B cell (primary cell): Measurements from ENCODE around the gene MYL12B. TPM values are rescaled to one million over a fixed set of nuclear protein-coding genes. Genes with fewer than 3 reads are reported as not detected.

ENCODE experiments used
- ATAC-seq: fragments of 200-7000 bp; cut with Tn5 transposase; one replicate; pipeline ENCODE4 v1.10.0; 2021; ENCODE audit warnings: low read depth, mild to moderate bottlenecking, moderate number of reproducible peaks, moderate library complexity
- CTCF ChIA-PET: fragments of 350-600 bp; sonication (Branson Sonifier 250); formaldehyde crosslinking; loops from one replicate; lab custom pipeline; 2021; ENCODE audit warnings: antibody characterized with exemption, inconsistent platforms; lab: Charles Lee
- POLR2A ChIA-PET: fragments of 350-600 bp; sonication (Branson Sonifier 250); formaldehyde crosslinking; loops from one replicate; lab custom pipeline; 2021; ENCODE audit warnings: antibody characterized with exemption; lab: Charles Lee
- DNase-seq: peaks from one replicate; pipeline ENCODE4 v3.0.0; 2013
- H2AFZ ChIP-seq: 2 replicates; pipeline ENCODE4 v1.6.1; 2012; ENCODE audit warnings: mild to moderate bottlenecking, low read depth, low read length; ENCODE audit not compliant: insufficient read depth, poor library complexity, severe bottlenecking
- H3K27ac ChIP-seq, 2 donors: 1 replicate in 1 of 2; 2 replicates in 1 of 2; pipeline ENCODE4 v1.5.1; 2012 to 2013; ENCODE audit warnings: low read length in 2 of 2, mild to moderate bottlenecking in 2 of 2, moderate library complexity in 1 of 2
- H3K27me3 ChIP-seq, 4 experiments: fragments of 200-600 bp in 1 of 4; sonication (generic) in 1 of 4; replicated peaks in 1 of 4; 1 replicate in 2 of 4; 2 replicates in 2 of 4; pipeline versions ENCODE4 v1.6.1 to v1.7.0; 2013 to 2016; ENCODE audit warnings: low read length in 3 of 4, mild to moderate bottlenecking in 2 of 4, mixed read lengths in 1 of 4, moderate library complexity in 1 of 4; ENCODE audit not compliant: insufficient read depth in 4 of 4, control insufficient read depth in 3 of 4; ENCODE audit errors: control extremely low read depth in 1 of 4
- H3K36me3 ChIP-seq, 2 experiments: replicated peaks in 1 of 2; 1 replicate in 1 of 2; 2 replicates in 1 of 2; pipeline versions ENCODE4 v1.6.1 to v1.7.1; 2013; ENCODE audit warnings: low read length in 1 of 2; ENCODE audit not compliant: insufficient read depth in 2 of 2, control insufficient read depth in 1 of 2; ENCODE audit errors: control extremely low read depth in 1 of 2, extremely low read depth in 1 of 2
- H3K4me1 ChIP-seq, 2 donors: fragments of 200-600 bp in 1 of 2; sonication (generic) in 1 of 2; 1 replicate in 1 of 2; 2 replicates in 1 of 2; pipeline versions ENCODE4 v1.5.1 to v1.6.1; 2013 to 2017; ENCODE audit warnings: low read length in 2 of 2; ENCODE audit not compliant: control insufficient read depth in 2 of 2, insufficient read depth in 2 of 2
- H3K4me2 ChIP-seq: replicated peaks from 2 replicates; pipeline ENCODE3; 2012; ENCODE audit warnings: mild to moderate bottlenecking, low read depth, low read length; ENCODE audit not compliant: poor library complexity, severe bottlenecking
- H3K4me3 ChIP-seq, 5 experiments: fragments of 200-600 bp in 1 of 5; sonication (generic) in 1 of 5; 1 replicate in 3 of 5; 2 replicates in 2 of 5; pipeline versions ENCODE4 v1.5.1 to v1.7.0; 2011 to 2016; ENCODE audit warnings: low read length in 4 of 5, mild to moderate bottlenecking in 4 of 5, low read depth in 2 of 5, control low read depth in 1 of 5, moderate library complexity in 1 of 5; ENCODE audit not compliant: insufficient read depth in 1 of 5; ENCODE audit errors: control extremely low read depth in 1 of 5, extremely low read depth in 1 of 5
- H3K79me2 ChIP-seq: fragments of 200-600 bp; sonication (generic); one replicate; pipeline ENCODE4 v1.6.0; 2016; ENCODE audit warnings: low read length; ENCODE audit not compliant: control insufficient read depth, insufficient read depth
- H3K9ac ChIP-seq: fragments of 200-600 bp; sonication (generic); 2 replicates; pipeline ENCODE4 v1.6.1; 2017; ENCODE audit warnings: mild to moderate bottlenecking, low read length, moderate library complexity
- H3K9me3 ChIP-seq, 3 donors: one replicate each; pipeline versions ENCODE4 v1.6.1 to v1.7.1; 2013; ENCODE audit warnings: low read length in 2 of 3; ENCODE audit not compliant: control insufficient read depth in 2 of 3, insufficient read depth in 1 of 3; ENCODE audit errors: control extremely low read depth in 1 of 3
- H4K20me1 ChIP-seq: 2 replicates; pipeline ENCODE4 v1.6.0; 2012; ENCODE audit warnings: mild to moderate bottlenecking, low read length; ENCODE audit not compliant: insufficient read depth, control insufficient read depth, poor library complexity, severe bottlenecking
- H3K27ac Mint-ChIP-seq: one replicate; pipeline ENCODE4 v1.8.0; 2021; ENCODE audit warnings: mixed read lengths
- H3K27me3 Mint-ChIP-seq: one replicate; pipeline ENCODE4 v1.8.0; 2021; ENCODE audit warnings: mixed read lengths
- H3K4me1 Mint-ChIP-seq: one replicate; pipeline ENCODE4 v1.8.0; 2021; ENCODE audit warnings: mixed read lengths
- H3K4me3 Mint-ChIP-seq: one replicate; pipeline ENCODE4 v1.8.0; 2021; ENCODE audit warnings: mixed read lengths
- H3K9me3 Mint-ChIP-seq: one replicate; pipeline ENCODE4 v1.8.0; 2022; ENCODE audit warnings: mixed read lengths; ENCODE audit not compliant: insufficient read depth
- EZH2 ChIP-seq: IDR thresholded peaks from 2 replicates; pipeline ENCODE4 v1.6.1; 2012; ENCODE audit warnings: borderline replicate concordance, low read depth, mild to moderate bottlenecking, moderate library complexity, low read length; ENCODE audit not compliant: insufficient read depth, poor library complexity, severe bottlenecking
- WGBS: methylation state at CpG from one replicate; pipeline ENCODE4 v1.1.5; 2013; ENCODE audit warnings: missing lambda C conversion rate; ENCODE audit not compliant: insufficient coverage; 5-methylcytosine and 5-hydroxymethylcytosine counted together
- intact Hi-C: fragments of 100-400 bp; cut with micrococcal nuclease; formaldehyde crosslinking; loops from one replicate; pipeline ENCODE4 v1.10.0; 2022
- polyA plus RNA-seq: library from polyadenylated mRNA; depleted of rRNA; stranded (reverse); fragments of >200 nt; gene quantifications from 2 replicates; pipeline ENCODE4 v1.2.3, GENCODE V29; 2012
- total RNA-seq, 2 donors: library from RNA; stranded (reverse); fragments of 120-200 nt in 1 of 2; gene quantifications; 1 replicate in 1 of 2; 2 replicates in 1 of 2; pipeline versions ENCODE4 v1.2.3 to v1.2.4, GENCODE V29; 2013 to 2022
- TF ChIP-seq, protein P1 (sequence below): fragments of 200-600 bp; IDR thresholded peaks from one replicate; pipeline ENCODE4 v1.8.0; 2022; ENCODE audit warnings: antibody characterized with exemption, mild to moderate bottlenecking

The MYL12B gene
- total and polyA plus RNA-seq, 2 donors (not counting 1 experiment from before 2014, with no cell fraction given), result 127 to 139 TPM

DNA sequence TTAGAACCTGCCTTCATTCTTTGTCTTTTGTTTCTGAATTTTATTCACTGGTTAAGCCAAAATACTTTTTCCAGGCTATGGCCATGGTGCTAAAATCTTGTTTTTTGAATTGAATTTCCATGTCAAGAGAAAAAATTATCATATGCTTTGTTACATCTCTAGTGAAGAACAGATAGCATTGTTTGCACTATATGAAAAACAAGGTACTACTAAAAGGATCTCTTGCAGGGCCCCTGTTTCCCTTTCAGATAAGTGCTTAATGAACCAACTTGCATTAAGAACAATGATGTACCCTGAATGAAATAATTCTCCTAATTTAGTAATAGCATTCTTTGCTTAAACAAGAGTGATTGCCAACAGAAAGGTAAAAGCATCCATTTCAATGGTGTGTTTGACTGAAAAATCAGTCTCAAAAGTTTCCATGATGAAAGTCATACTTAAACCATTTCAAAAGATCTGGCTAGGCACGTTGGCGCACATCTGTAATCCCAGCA is 4.3 kb upstream of the MYL12B start:
- Histone ChIP-seq H3K9me3 (no peaks in the 10 kb centered on the region), H2AFZ (no peak overlapping the region), H3K79me2 (peaks cover 87% of the 10 kb centered on the region), H3K36me3 (peaks cover 23 to 58% of the 10 kb centered on the region in 2 experiments), H3K4me2 (peak overlapping the region; percentile 47), H3K27ac (peak overlapping the region; percentile 52 to 81), H4K20me1 (peaks cover 20% of the 10 kb centered on the region), H3K4me3 (no peak overlapping the region), H3K27me3 (no peaks in the 10 kb centered on the region), H3K9ac (no peak overlapping the region), H3K4me1 (peaks cover 54 to 58% of the 10 kb centered on the region in 2 donors)
- no CpG with 5 or more reads among the region's 2 CpGs for WGBS
- Mint-ChIP-seq H3K4me1 (peaks cover 72% of the 10 kb centered on the region), H3K9me3 (no peaks in the 10 kb centered on the region), H3K27ac (peak overlapping the region; percentile 88), H3K4me3 (peak overlapping the region; percentile 39), H3K27me3 (no peaks in the 10 kb centered on the region)
- DNase-seq (no peak), ATAC-seq (no peak)
- intact Hi-C loops, result no loop called here
- POLR2A ChIA-PET, result interaction anchor here (2.6 kb wide), 1 partner anchor 11 kb away, joined by 15 read pairs; the partner anchor contains the start of gene MYL12A
- no peak for TF ChIP-seq EZH2
- TF ChIP-seq, protein P1, sequence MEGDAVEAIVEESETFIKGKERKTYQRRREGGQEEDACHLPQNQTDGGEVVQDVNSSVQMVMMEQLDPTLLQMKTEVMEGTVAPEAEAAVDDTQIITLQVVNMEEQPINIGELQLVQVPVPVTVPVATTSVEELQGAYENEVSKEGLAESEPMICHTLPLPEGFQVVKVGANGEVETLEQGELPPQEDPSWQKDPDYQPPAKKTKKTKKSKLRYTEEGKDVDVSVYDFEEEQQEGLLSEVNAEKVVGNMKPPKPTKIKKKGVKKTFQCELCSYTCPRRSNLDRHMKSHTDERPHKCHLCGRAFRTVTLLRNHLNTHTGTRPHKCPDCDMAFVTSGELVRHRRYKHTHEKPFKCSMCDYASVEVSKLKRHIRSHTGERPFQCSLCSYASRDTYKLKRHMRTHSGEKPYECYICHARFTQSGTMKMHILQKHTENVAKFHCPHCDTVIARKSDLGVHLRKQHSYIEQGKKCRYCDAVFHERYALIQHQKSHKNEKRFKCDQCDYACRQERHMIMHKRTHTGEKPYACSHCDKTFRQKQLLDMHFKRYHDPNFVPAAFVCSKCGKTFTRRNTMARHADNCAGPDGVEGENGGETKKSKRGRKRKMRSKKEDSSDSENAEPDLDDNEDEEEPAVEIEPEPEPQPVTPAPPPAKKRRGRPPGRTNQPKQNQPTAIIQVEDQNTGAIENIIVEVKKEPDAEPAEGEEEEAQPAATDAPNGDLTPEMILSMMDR, result no peak
- CTCF ChIA-PET, result interaction anchor here (2.0 to 3.9 kb wide), 3 partner anchors 9 to 408 kb away, joined by 7 to 23 read pairs (median 9); partner anchors contain the start of gene MYL12A

DNA sequence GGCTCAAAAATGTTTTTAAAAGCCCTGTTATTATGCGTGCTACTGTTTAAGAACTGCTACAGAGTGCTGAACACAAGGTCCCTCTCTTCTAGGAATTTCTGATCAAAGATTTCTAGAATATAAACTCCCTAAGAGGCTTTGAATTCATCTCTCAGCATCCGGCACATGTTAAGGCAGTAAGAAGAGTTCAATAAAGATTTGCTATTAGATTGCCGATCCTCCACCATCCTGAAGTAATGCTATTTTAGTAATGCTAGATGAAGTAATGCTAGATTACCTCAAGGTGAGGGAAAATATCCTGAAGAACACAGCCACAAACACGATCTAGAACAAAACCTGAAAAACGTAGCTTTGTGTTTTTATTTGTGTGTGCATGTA is 949 bp upstream of the MYL12B start:
- H3K4me3 Mint-ChIP-seq, result peak overlapping the region; percentile 88
- Histone ChIP-seq H3K9ac (peak overlapping the region; percentile 96), H3K36me3 (peaks cover 8 to 27% of the 10 kb centered on the region in 2 experiments), H3K27ac (peak overlapping the region; percentile 86 to 97), H3K4me2 (peak overlapping the region; percentile 90), H2AFZ (peak overlapping the region; percentile 81), H3K9me3 (no peaks in the 10 kb centered on the region), H3K4me3 (peak overlapping the region; percentile 75 to 96 (median 86)), H3K4me1 (peaks cover 69 to 73% of the 10 kb centered on the region in 2 donors), H4K20me1 (peaks cover 35% of the 10 kb centered on the region), H3K79me2 (peaks cover 88% of the 10 kb centered on the region), H3K27me3 (no peaks in the 10 kb centered on the region)
- TF ChIP-seq EZH2, result no peak
- TF ChIP-seq, protein P1, result no peak
- H3K27me3 Mint-ChIP-seq, result no peaks in the 10 kb centered on the region
- intact Hi-C loops, result loop anchor here (1.0 to 5.0 kb wide), 8 partner anchors 14 to 414 kb away; partner anchors contain the start of genes EMILIN2, LPIN2, MYL12A and TGIF1
- ChIA-PET CTCF (interaction anchor here (0.6 to 3.1 kb wide), 9 partner anchors 8 to 407 kb away, joined by 3 to 20 read pairs (median 3); partner anchors contain the start of gene MYL12A), POLR2A (interaction anchor here (0.6 to 2.5 kb wide), 10 partner anchors 10 to 625 kb away, joined by 3 to 35 read pairs (median 5); partner anchors contain the start of genes EMILIN2 and MYL12A)
- peak overlapping the region; percentile 100 for H3K27ac Mint-ChIP-seq
- H3K4me1 Mint-ChIP-seq, result peaks cover 76% of the 10 kb centered on the region
- 60% methylated on average over 1 of the region's 5 CpGs for WGBS
- H3K9me3 Mint-ChIP-seq, result no peaks in the 10 kb centered on the region
- DNase-seq (no peak), ATAC-seq (no peak)
